ENCODE data around the gene SUPT7L.
A peak's percentile ranks its signal among the peaks of the same experiment; 100 is the strongest.

The SUPT7L gene

GRCh38 chr2:27667446-27667845 lies 4.0 kb upstream of the SUPT7L start:
- TF ChIP-seq CTCF (conservative IDR thresholded peaks at IDR 0.05; ENCODE audit: low read depth, low read length), result no peak
- no peak overlapping the region for H3K4me3 ChIP-seq (ENCODE audit: low read depth, low read length)
- DNase-seq (ENCODE audit: low read depth), result no peak

- no peak for DNase-seq (ENCODE audit: low read depth)
- no peak for TF ChIP-seq CTCF (conservative IDR thresholded peaks at IDR 0.05; ENCODE audit: low read depth, low read length)
- peak overlapping the region; percentile 92 for H3K4me3 ChIP-seq (ENCODE audit: low read depth, low read length)
These were observed 1.4 kb upstream of the SUPT7L start for GRCh38 chr2:27664622-27665363.

GRCh38 chr2:27664154-27664574 lies 750 bp upstream of the SUPT7L start:
- peak overlapping the region; percentile 92 for H3K4me3 ChIP-seq (ENCODE audit: low read depth, low read length)
- TF ChIP-seq CTCF (conservative IDR thresholded peaks at IDR 0.05; ENCODE audit: low read depth, low read length), result peak; percentile 7
- no peak for DNase-seq (ENCODE audit: low read depth)

GRCh38 chr2:27661371-27661770 lies 2.0 kb downstream of the SUPT7L start:
- no peak for DNase-seq (ENCODE audit: low read depth)

GRCh38 chr2:27655155-27655951 lies 8.1 kb downstream of the SUPT7L start:
- peak; percentile 96 for DNase-seq (ENCODE audit: low read depth)
- TF ChIP-seq CTCF (conservative IDR thresholded peaks at IDR 0.05; ENCODE audit: low read depth, low read length), result peak; percentile 5
- H3K4me3 ChIP-seq (ENCODE audit: low read depth, low read length), result no peak overlapping the region

More at GRCh38 chr2:27661371-27661770, 2.0 kb downstream of the SUPT7L start:
- no peak overlapping the region for H3K4me3 ChIP-seq (ENCODE audit: low read depth, low read length)
- no peak for TF ChIP-seq CTCF (conservative IDR thresholded peaks at IDR 0.05; ENCODE audit: low read depth, low read length)

GRCh38 chr2:27653397-27653796 lies 10.0 kb downstream of the SUPT7L start:
- no peak for TF ChIP-seq CTCF (conservative IDR thresholded peaks at IDR 0.05; ENCODE audit: low read depth, low read length)
- DNase-seq (ENCODE audit: low read depth), result peak; percentile 71
- H3K4me3 ChIP-seq (ENCODE audit: low read depth, low read length), result no peak overlapping the region
